HG02938 (cell line): ENCODE data around the gene BTNL9.
"Not testable (repeated sequence)": the region's sequence is repeated elsewhere in the genome, so short reads cannot be mapped to it uniquely, and the experiment has no call there.

Experiments used
- ATAC-seq: cut with Tn5 transposase; IDR thresholded peaks from one replicate; pipeline ENCODE4 v1.9.1; 2021; ENCODE audit warnings: mild to moderate bottlenecking, moderate library complexity; ENCODE audit not compliant: unreplicated experiment

The BTNL9 gene

DNA sequence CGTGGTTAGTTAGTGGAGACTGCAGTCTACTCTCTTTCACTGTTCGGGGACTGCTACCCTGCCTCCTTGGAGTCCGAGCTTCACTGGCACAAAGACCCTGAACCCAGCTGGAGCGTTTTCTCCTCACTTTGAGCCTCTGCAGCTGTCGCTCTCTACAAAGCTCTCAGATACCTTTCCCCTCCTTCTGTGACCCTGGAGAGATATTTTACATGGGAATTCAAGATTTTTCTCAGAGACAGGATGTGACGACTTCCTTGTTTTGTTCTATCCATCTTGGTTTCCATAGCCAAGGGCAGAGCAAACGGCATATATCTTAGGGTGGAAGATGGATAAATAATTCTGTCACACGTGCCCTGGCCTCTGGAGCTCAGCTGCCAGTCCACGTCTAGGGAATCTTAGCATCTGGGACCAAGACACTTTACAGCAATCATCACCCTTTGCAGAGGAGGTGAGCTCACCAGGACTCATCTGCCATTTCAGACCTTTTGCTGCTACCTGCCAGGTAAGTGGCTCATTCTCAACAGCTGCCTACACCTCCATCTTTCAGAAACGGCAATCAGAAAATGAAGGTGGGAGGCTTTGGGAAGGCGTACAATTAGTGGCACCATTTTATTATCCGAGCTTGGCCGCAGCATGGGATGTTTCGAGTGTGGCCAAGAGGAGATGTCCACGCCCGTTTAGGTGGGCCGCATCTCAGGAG, at the start of gene BTNL9:
Gene BTNL9, plus strand, starts transcription at position 336 of the 700 bp plus-strand sequence. CDS start 5,224 bp downstream, outside the sequence.
- ATAC-seq, result no peak

DNA sequence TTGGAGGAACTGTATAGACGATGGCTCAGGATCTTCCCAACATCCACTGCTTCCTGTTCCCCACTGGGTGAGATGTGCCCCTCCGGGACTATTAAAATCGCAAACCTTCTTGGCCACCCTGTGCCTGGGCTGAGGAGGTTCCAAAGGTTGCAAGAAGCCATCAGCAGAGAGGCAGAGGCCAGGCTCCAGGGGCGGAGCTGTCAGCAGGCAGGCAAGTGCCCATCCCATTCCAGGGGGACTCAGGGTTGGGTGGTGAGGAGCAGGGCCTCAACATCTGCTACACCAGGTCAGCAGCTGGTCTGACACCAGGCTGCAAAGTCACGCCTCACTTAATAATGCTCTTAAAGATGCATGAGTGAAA, 49.2 kb upstream of the BTNL9 start:
- ATAC-seq, result no peak

- ATAC-seq, result no peak
Measured at GRCh38 chr5:181001947-181002346, 38.1 kb upstream of the BTNL9 start.

DNA sequence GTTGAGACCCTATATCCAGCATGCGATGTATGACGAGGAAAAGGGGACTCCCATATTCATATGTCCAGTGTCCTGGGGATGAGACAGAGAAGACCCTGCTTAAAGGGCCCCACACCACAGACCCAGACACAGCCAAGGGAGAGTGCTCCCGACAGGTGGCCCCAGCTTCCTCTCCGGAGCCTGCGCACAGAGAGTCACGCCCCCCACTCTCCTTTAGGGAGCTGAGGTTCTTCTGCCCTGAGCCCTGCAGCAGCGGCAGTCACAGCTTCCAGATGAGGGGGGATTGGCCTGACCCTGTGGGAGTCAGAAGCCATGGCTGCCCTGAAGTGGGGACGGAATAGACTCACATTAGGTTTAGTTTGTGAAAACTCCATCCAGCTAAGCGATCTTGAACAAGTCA, 34.3 kb upstream of the BTNL9 start:
- ATAC-seq, result no peak

DNA sequence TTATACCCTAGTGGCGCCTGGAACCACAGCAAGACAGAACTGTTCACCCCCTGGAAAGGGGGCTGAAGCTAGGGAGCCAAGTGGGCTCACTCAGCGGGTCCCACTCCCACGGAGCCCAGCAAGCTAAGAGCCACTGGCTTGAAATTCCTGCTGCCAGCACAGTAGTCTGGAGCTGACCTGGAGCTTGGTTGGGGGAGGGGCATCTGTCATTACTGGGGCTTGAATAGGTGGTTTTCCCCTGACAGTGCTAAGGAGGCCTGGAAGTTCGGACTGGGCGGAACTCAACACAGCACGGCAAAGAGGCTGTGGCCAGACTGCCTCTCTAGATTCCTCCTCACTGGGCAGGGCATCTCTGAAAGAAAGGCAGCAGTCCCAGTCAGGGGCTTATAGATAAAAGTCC, 31.9 kb upstream of the BTNL9 start:
- no peak for ATAC-seq

- not testable (repeated sequence) for ATAC-seq
Measured at GRCh38 chr5:181010018-181010417, 30.0 kb upstream of the BTNL9 start.

GRCh38 chr5:181014654-181015053, 25.4 kb upstream of the BTNL9 start:
- ATAC-seq, result not testable (repeated sequence)

GRCh38 chr5:181017448-181017847, 22.6 kb upstream of the BTNL9 start:
- not testable (repeated sequence) for ATAC-seq

GRCh38 chr5:181020688-181021087, 19.4 kb upstream of the BTNL9 start:
- ATAC-seq, result no peak

DNA sequence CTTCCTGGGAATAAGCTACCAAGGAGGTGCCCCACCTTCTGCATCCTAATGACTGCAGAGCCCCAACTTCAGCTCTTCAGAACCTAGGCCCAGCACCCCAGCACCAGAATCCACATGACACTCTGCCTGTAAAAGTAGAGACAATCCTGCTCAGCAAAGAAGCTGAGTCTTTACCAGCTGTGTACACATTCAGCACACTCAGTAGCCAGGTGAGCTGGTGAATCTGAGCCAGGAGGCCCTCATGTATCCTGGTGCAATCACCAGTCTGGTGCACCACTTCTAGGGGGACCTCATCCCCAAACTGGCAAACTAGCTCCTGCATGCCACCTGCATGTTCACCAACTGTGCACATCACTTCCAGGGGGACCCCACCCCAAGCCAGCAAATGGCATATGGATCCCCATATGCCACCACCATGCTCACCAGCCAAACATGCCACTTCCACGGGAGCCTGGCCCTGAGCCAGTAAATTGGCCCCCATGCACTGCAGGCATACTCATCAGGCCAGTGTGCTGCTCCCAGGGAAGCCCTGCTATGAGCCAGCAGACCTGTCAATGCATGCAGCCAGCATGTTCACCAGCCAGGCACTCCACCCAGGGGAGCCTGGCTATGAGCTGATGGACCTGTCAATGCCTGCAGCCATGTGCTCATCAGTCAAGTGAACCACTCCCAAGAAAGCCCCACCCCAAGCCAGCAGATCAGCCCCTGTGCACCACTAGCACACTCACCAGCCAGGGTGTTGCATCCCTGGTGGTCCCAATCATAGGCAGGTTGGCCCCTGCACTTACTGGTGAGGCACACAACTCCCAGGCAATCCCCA, 15.6 kb upstream of the BTNL9 start:
- no peak for ATAC-seq

- no peak for ATAC-seq
Measured at GRCh38 chr5:181027452-181028031, 12.5 kb upstream of the BTNL9 start.

DNA sequence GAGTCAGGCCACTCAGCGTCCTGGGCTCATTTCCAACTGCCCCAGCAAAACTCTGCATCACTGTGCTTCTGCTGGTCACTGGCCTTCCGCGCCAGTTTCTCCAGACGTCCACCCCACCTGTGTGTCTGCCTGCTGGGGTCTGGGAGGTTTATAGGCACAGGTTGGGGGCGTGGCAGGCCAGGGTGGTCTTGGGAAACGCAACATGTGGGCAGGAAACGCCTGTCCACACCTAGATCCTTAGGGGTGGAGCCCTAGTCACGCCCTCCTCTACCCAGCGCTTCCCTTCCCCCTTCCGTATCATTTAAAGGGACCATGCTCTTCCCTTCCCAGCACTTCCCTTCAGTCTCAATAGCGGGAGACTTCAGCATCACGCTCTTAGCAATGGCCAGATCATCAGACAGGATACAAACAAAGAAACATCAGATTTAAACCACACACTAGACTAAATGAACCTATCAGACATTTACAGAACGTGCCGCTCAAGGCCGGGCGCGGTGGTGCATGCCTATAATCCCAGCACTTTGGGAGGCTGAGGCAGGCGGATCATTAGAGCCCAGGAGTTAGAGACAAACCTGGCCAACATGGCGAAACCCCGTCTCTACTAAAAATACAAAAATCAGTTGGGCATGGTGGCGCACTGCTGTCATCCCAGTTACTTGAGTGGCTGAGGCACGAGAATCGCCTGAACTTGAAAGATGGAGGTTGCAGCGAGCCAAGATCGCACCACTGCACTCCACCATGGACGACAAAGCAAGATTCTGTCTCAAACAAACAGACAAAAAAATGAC, 11.8 kb upstream of the BTNL9 start:
- ATAC-seq, result no peak

DNA sequence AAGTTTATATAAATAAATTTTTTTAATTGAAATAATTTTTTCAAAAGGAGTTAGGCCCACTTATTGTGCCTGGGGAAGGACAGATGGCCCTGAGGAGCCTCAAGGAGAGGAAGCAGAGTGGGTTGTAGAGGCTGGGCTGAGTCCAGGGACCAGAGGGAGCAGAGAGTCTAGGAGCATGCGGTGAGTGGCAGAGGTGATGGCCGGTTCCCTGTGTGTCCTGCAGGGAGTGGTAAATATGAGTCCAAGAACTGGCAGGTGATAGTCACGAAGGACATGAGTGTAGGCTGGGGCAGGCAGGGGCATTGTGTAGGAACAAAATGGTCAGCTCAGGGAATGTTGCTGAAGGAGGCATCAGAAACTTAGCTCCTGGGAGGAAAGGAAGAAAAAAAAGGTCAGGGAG, 8.3 kb upstream of the BTNL9 start:
- ATAC-seq, result no peak

GRCh38 chr5:181035991-181036815, 3.9 kb upstream of the BTNL9 start:
- no peak for ATAC-seq

DNA sequence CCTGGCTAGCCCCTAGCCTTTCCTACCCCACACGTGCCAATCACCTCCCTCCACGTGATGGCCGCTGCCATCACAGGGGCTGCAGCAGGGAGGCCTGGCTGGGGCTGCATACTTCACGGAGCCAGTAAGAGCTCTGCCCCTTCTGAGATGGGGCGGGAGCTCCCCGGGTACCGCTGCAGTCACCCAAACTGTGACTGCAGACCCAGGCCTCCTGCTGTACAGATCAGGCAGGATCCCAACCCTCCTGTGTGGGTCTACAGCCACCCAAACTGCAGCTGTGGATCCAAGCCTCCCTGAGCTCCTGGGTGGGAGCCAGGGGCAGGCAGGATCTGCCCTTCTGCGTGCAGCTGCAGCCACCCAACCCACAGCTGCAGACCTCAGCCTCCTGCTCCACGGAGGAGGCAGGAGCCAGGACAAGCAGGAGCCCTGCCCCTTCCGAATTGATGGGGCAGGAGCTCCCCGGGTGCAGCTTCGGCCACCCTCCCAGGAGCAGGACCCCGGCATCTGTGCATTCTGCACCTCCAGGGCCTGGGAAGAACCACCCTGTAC, 3.2 kb upstream of the BTNL9 start:
- no peak for ATAC-seq

GRCh38 chr5:181037365-181037861, 2.7 kb upstream of the BTNL9 start:
- no peak for ATAC-seq

- ATAC-seq, result no peak
Measured at GRCh38 chr5:181039471-181039870, 595 bp upstream of the BTNL9 start.

DNA sequence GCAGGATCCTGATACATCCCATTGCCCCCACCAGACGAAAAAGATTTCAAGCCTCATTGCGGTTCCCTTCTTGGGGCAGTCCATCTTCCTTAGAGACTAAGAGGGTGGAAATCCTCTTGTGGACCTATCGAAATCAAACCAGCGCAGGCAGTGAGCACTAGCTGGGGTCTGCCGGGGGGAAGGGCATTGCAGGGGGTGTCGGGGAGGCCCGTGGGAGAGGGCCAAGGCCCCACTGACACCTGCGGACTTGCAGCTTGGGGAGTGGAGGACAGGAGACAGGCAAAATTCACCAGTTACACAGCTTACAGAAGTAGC, 522 bp downstream of the BTNL9 start:
- no peak for ATAC-seq

GRCh38 chr5:181041043-181041442, 977 bp downstream of the BTNL9 start:
- no peak for ATAC-seq
